DMS 273 (cell line): ENCODE data around the gene PSME3.

Experiments
- DNase-seq: peaks from one replicate; lab custom pipeline; 2025; ENCODE audit not compliant: unreplicated experiment; lab: John Stamatoyannopoulos, UW

The PSME3 gene, protein sequence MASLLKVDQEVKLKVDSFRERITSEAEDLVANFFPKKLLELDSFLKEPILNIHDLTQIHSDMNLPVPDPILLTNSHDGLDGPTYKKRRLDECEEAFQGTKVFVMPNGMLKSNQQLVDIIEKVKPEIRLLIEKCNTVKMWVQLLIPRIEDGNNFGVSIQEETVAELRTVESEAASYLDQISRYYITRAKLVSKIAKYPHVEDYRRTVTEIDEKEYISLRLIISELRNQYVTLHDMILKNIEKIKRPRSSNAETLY

DNA sequence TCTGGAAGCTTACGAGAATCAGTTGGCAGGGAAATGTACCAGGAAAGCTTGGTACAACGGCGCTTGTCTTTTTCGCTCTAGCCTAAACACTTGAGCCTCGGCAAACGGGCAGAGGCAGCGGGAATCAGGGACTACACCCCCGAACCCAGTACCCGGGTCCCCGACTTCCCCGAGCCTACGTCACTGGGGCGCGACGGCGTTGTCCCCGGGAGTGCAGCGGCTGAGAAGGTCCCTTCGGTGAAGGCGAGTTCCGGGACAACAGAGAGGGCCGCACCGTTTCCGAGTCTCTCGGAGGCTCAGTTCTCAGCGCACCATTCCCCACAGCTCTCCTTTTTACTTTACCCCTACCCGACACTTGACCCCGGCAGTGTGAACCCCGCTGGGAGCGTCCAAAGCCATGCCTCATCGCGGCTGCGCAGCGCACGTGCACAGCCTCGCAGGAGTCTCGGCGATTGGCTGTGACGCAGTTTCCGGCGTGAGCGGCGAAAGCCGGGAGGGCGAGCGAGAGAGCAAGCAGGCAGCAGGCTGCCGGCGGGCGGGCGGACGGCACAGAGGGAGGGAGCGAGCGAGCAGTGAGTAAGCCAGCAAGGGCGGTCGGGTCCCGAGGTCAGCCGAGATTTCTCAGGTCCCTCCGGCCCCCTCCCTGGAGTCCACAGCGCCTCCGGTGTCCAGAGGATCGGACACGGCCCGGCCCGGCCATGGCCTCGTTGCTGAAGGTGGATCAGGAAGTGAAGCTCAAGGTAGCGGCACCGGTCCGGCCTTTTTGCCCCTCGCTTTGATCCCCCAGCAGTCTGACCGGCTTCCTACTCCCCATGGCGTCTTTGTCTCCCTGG, at the start of gene PSME3:
Gene PSME3 (plus strand): TSS at position 464 of the 833 bp plus-strand sequence. CDS start 235 bp downstream, at position 699.
- peak; percentile 96 for DNase-seq

DNA sequence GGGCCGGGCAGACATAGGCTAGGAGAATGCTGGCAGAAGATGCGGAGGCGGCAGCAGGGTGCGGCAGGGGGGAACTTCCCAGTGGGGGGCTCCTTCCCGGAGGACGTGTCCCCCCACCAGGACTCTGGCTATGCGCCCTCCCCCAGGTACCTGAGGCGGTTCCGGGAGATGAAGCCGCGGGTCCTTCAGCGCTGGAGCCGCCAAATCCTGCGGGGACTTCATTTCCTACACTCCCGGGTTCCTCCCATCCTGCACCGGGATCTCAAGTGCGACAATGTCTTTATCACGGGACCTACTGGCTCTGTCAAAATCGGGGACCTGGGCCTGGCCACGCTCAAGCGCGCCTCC, 49.4 kb upstream of the PSME3 start:
- no peak for DNase-seq

DNA sequence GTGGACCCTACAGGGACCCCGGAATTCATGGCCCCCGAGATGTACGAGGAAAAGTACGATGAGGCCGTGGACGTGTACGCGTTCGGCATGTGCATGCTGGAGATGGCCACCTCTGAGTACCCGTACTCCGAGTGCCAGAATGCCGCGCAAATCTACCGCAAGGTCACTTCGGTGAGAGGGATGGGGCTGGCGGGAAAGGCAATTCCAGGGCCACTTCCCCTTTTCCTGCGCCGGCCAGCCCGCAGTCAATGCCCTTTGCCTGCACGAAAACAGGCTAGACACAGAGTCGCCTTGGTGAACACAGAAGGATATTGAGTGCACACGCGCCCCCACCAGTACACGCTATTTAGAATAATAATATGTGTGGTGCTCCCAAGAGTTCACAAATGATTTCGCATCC, 48.8 kb upstream of the PSME3 start:
- DNase-seq, result no peak

DNA sequence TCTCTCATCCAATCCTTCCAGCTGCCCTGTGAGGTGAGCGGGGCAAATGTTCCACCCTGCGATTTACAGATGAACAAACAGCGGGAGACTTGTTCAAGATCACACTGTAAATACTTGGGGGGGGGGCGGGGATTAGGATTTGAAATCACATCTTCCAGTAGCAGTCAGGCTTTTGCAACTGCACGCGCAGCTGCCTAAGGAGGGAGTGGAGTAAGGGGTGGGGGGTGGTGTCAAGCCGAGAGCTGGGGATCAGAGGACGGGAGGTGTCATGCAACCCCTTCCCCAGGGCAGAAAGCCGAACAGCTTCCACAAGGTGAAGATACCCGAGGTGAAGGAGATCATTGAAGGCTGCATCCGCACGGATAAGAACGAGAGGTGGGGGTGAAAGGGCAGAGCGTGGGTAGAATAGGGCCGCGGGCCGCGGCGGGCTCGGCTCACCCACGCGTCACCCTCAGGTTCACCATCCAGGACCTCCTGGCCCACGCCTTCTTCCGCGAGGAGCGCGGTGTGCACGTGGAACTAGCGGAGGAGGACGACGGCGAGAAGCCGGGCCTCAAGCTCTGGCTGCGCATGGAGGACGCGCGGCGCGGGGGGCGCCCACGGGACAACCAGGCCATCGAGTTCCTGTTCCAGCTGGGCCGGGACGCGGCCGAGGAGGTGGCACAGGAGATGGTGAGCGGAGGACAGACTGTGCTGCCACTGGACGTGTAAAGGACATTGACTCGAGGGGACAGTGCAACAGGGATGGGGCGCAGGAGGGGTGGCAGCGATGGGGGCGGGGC, 48.2 kb upstream of the PSME3 start:
- no peak for DNase-seq

DNA sequence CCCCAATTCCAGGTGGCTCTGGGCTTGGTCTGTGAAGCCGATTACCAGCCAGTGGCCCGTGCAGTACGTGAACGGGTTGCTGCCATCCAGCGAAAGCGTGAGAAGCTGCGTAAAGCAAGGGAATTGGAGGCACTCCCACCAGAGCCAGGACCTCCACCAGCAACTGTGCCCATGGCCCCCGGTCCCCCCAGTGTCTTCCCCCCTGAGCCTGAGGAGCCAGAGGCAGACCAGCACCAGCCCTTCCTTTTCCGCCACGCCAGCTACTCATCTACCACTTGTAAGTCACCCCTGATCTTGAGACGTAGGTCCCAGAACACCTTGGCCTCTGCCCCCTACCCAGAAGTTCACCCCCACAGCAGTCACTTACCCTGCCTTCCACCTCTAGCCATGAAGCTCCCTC, 45.9 kb upstream of the PSME3 start:
- DNase-seq, result no peak

DNA sequence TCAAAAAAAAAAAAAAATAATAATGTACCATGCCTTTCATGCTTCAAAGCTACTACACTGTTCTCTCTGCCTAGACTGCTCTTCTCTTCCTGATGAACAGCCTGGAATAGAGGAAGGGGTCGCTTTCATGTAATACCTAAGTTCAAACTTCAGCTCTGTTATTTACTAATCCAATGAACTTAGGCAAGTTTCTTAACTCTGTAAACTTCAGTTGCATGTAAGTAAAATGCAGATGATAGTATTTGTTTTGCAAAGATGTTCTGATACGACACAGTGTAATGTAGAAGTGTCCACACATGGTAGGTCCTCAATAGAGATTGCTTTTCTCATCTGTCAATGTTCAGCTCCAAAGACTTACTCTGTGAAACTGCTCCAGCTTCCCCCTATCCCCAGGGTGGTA, 41.2 kb upstream of the PSME3 start:
- no peak for DNase-seq

DNA sequence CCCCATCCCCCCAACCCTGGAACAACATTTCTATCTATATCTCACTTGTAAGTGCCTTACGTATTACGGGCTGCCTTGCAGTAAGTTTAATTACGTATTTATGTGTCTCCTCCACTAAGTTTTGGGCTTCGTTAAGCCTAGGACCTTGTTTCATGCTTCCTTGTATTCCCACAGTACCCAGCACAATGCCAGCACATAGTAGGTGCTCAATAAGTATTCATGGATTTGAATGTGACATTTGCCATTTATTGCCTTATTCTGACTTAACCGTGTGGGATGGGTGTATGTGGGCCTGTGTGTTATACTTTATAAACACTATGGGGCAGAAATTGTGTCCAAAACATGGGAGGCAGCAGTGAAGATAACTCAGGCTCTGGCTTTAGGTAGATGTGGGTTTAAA, 40.7 kb upstream of the PSME3 start:
- no peak for DNase-seq

DNA sequence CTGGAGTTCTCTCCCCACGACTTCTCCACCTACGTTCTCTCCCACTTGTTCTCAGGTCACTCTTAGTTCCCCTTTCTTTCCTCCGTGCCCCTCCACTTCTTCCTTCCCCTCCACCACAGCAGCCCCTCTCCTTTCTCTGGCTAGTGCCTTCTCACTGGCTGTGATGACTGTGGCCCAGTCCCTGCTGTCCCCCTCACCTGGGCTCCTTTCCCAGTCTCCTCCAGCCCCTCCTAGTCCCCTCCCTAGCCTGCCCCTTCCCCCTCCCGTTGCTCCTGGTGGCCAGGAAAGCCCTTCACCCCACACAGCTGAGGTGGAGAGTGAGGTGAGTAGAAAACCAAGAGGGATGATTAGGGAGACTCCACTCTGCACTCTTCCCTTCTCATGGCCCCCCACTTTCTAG, 38.1 kb upstream of the PSME3 start:
- DNase-seq, result no peak

DNA sequence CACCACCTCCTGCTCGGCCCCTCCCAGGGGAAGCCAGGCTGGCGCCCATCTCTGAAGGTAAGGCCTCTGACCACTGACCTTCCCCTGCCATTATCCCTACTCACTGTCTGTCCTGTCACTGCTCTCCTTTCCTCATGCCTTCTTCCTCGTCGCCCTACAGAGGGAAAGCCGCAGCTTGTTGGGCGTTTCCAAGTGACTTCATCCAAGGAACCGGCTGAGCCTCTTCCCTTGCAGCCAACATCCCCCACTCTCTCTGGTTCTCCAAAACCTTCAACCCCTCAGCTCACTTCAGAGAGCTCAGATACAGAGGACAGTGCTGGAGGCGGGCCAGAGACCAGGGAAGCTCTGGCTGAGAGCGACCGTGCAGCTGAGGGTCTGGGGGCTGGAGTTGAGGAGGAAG, 37.7 kb upstream of the PSME3 start:
- DNase-seq, result no peak

DNA sequence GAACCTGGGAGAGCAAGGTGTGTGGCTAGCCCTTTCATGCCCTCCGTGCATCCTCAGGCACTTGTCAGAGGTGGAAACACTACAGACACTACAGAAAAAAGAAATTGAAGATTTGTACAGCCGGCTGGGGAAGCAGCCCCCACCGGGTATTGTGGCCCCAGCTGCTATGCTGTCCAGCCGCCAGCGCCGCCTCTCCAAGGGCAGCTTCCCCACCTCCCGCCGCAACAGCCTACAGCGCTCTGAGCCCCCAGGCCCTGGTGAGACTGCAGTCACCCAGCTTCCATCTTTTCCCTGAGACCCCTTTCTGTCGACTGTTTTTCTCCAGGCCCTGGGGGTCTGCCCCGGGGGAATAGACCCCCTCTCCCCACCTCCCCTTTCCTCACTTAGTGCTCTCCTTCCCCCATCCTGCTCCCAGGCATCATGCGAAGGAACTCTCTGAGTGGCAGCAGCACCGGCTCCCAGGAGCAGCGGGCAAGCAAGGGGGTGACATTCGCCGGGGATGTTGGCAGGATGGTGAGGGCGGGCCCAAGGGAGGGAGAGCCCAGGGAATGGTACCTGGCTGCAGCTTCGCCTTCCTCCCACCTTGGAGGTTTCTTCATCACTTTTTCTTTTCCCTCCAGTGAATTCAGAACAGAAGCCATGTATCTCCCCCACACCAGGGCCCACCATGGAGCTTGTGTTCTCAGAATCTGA, 37.0 kb upstream of the PSME3 start:
- DNase-seq, result no peak

DNA sequence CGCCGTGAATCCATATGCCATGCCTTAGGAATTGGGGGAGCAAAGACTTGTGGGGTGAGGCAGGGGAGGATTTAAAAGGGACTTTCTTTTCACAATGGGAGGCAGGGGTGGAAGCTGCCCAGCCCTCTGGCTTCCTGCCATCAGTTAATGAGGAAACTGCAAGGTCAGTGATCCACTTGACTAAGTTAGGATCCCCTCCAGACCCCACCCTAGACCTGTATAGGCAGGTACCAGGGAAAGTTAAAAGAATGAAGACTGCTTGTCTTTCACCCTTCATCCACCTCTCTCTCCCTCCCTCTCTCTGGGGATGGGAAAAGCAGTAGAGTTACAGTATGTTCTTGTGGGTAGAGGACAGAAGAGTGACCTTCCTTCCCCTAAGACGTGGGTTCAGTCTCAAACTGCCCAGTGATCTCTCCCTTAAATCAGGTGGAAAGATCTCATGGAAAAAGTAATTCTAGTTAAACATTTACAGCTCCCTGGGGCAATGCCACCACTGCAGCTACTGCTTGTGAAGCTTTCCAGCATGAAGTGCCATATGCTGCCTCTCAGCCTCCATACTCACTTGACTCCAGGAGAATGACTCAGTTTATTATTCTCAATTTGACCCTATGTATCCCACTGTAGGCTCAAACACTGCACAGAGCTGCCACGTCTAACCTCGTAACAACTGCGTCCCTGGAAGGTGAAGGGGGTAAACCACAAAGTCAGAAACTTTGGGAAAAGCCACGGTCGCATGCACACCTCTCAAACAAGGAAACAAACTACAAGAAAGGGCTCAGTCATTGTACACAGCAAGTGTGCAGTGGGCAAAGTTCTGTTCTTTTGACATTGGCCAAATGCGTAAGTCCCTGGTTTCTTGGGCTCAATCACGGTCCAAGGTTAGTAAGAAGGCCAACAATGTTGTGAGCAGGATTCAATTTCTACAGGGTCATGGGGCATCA, 35.9 kb upstream of the PSME3 start:
- peak; percentile 66 for DNase-seq

DNA sequence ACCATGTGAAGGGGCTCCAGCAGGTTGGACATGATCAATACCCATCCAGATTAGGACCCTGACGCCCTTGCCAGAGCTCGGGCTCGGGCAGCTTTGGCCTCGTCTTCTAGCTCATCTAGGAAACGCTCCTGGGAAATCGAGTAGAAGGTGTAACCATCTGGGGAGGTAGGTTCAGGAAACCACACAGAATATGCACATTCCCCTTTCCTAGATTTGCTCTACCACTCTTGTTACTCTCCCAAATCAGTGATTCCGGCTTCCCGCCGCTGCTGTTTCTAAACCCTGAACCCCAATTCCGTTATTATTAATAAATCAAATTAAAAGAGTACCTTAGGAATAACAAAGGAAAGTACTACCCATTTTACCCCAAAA, 35.2 kb upstream of the PSME3 start:
- peak; percentile 39 for DNase-seq

DNA sequence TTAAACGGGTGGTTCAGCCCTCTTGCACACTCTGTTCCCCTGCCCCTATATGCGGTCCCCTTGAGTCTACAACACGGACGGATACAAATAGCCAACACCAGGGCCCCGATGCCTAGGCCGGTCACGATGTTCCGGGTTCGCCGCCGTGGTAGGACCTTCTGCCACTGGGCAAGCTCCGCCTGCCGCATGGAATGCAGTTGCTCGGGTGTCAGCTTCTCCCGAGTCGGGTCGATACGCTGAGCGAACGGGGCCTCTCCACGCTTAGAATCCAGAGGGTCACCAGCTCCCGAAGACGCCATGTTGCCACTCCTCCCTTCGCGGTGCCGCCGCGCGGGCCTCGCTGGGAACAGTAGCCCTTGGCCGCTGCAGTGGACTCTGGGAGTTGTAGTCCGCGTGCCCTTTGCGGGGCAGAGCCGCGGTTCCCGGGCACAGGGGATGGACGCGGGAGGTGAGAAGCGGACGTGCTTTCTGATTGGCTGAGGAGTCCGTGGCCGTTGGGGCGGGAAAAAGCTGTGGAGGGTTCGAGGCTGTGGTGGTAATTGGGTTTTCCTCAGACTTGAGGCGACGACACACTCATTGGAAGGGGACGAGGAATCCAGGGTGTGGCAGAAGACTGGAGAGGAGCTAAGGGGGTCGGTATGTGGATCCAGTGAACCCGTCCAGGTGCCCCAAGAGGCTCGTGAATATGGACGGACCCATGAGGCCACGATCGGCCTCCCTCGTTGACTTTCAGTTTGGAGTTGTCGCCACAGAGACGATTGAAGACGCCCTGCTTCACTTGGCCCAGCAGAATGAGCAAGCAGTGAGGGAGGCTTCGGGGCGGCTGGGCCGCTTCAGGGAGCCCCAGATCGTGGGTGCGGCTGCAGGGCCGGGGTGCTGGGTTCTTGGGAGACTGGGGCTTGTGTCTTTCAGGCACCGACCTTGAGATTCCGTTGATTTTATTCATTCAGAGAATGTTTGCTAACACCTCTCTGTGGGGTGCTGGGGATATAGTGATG, 34.5 kb upstream of the PSME3 start, which contains the start of the genes CNTD1 and COA3:
Gene CNTD1 (plus strand): TSS at position 479 of the 998 bp plus-strand sequence. CDS start 207 bp downstream, at position 686.
Gene COA3 (minus strand): TSS at position 322 of the 998 bp plus-strand sequence. CDS start 23 bp downstream, at position 299.
- DNase-seq, result peak; percentile 96

DNA sequence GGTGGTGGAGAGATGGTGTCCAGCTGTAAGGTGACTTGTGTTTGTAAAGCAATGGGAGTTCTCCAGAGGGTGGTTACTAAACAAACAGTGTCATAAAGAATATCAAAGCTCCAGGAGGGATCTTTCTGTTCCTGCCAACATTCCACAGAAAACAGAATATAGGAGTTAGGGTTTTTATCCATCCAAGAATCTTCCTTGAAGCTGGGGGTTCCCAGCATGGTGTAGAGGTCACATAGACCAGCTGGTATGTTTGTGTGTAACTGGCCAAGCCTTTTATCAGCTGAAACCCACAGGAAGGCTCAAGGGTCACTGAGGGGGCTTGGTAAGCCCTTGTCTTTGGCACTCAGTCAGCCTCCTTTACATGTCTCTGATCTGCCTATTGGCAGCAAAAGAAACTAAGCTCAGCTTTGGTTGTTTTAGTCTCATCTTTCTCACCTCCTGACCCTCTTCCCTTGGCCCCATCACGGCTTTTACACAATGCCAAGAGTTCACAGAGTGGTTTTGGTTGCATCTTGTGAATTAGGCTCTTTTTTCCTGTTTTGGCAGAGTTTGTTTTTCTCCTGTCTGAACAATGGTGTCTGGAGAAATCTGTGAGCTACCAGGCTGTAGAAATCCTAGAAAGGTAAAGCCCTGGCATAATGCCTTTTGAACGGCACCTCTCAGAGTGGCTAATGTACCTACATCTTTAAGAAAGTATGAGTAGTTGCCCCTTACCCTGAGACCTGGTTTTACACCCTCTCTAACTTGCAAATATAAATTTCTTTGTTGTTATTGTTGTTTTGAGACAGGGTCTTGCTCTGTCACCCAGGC, 29.9 kb upstream of the PSME3 start:
- no peak for DNase-seq

DNA sequence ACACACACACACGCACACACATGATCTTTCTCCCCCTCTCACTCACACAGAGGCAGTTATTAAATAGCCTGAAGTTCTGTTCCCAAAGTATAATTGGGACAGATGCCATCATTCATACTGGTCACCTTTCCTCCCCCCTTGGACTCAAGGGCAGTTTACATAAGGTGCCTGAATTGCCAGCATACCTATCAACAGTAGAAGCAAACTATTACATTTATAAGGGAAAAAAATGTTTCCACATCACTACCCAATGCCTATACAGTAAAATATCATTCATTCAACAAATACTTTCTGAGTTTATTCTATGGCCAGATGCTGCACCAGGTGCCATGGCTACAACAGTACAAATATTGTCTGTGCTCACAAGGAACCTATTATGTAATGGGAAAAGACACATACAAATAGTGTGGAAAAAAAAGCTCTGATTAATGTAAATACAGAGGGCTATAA, 28.3 kb upstream of the PSME3 start:
- DNase-seq, result peak; percentile 18

DNA sequence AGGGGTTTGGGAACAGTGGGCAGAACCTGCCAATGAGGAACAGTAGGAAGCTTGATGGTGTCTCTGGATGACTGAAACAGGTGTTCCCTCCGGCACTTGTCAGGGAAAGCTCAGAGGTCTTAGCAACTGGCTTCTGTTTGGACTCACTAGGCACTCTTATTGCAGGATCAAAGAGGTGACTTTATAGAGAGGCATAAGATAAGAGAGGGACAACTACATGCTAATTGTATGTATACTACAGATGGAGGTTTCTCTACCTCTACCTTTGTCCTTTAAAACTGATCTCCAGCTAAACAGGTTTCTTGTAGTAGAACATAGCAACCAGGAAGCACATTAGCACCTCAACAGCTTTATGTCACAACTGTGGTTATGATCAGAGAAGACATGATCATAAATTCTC, 26.9 kb upstream of the PSME3 start:
- DNase-seq, result no peak

DNA sequence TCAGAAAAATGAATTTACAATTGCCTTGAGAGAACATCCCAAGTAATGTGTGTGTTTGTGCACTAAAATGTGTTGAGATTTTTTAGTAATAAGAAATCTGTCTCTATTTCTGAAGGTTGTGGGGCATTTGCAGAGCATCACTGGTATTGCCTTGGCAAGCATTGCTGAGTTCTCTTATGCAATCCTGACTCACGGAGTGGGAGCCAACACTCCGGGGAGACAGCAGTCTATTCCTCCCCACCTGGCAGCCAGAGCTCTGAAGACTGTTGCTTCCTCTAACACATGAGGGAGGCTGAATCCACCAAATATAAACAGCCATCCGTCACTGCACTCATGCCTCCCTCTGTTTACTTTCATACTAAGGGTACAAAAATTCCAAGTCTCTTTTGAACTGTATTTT, 23.9 kb upstream of the PSME3 start:
- DNase-seq, result no peak
